HEK293 (cell line): Measurements from ENCODE around the gene GGA1.

ENCODE experiments used
- GLI4 ChIP-seq: fragments of 450-650 bp; formaldehyde crosslinking; IDR thresholded peaks from 2 replicates; pipeline ENCODE4 v1.5.1; 2016; ENCODE audit warnings: missing biosample characterization, missing genetic modification characterization
- HOXA7 ChIP-seq: sonication (generic); formaldehyde crosslinking; IDR thresholded peaks from 2 replicates; pipeline ENCODE4 v1.8.1; 2022; ENCODE audit warnings: missing genetic modification reagents, borderline replicate concordance
- HOXC10 ChIP-seq: sonication (generic); formaldehyde crosslinking; IDR thresholded peaks from 2 replicates; pipeline ENCODE4 v1.8.1; 2023; ENCODE audit warnings: mild to moderate bottlenecking, missing genetic modification reagents
- KLF8 ChIP-seq: fragments of 450-650 bp; formaldehyde crosslinking; IDR thresholded peaks from 2 replicates; pipeline ENCODE4 v1.5.1; 2016; ENCODE audit warnings: missing biosample characterization, missing genetic modification characterization
- SCRT2 ChIP-seq: fragments of 450-650 bp; formaldehyde crosslinking; IDR thresholded peaks from 2 replicates; pipeline ENCODE4 v1.5.1; 2016; ENCODE audit warnings: missing biosample characterization, missing genetic modification characterization
- ZBTB48 ChIP-seq: fragments of 450-650 bp; formaldehyde crosslinking; IDR thresholded peaks from 2 replicates; pipeline ENCODE4 v1.5.1; 2016; ENCODE audit warnings: missing biosample characterization, missing genetic modification characterization
- ZEB2 ChIP-seq: fragments of 450-650 bp; formaldehyde crosslinking; IDR thresholded peaks from 2 replicates; pipeline ENCODE4 v1.5.1; 2016; ENCODE audit warnings: missing biosample characterization, missing genetic modification characterization
- ZFP37 ChIP-seq: fragments of 450-650 bp; formaldehyde crosslinking; IDR thresholded peaks from 2 replicates; pipeline ENCODE4 v1.5.1; 2016; ENCODE audit warnings: missing biosample characterization, missing genetic modification characterization
- ZFP41 ChIP-seq: fragments of 450-650 bp; formaldehyde crosslinking; IDR thresholded peaks from 2 replicates; pipeline ENCODE4 v1.5.1; 2016; ENCODE audit warnings: missing biosample characterization, missing genetic modification characterization, borderline replicate concordance
- ZIC2 ChIP-seq: fragments of 450-650 bp; formaldehyde crosslinking; IDR thresholded peaks from 2 replicates; pipeline ENCODE4 v1.5.1; 2016; ENCODE audit warnings: missing biosample characterization, missing genetic modification characterization
- ZNF239 ChIP-seq: fragments of 450-650 bp; formaldehyde crosslinking; IDR thresholded peaks from 2 replicates; pipeline ENCODE4 v1.5.1; 2016; ENCODE audit warnings: missing biosample characterization, missing genetic modification characterization
- ZNF24 ChIP-seq: fragments of 450-650 bp; formaldehyde crosslinking; IDR thresholded peaks from 2 replicates; pipeline ENCODE4 v1.5.1; 2016; ENCODE audit warnings: missing biosample characterization, missing genetic modification characterization
- ZNF362 ChIP-seq: fragments of 450-650 bp; formaldehyde crosslinking; IDR thresholded peaks from 2 replicates; pipeline ENCODE4 v1.5.1; 2016; ENCODE audit warnings: missing biosample characterization, missing genetic modification characterization
- ZNF366 ChIP-seq: fragments of 450-650 bp; formaldehyde crosslinking; conservative IDR thresholded peaks from 2 replicates; pipeline ENCODE4 v1.5.1; 2016; ENCODE audit warnings: missing biosample characterization, missing genetic modification characterization
- ZNF426 ChIP-seq: fragments of 450-650 bp; formaldehyde crosslinking; IDR thresholded peaks from 2 replicates; pipeline ENCODE4 v1.5.1; 2017; ENCODE audit warnings: missing biosample characterization, missing genetic modification characterization, mild to moderate bottlenecking, inconsistent platforms, moderate library complexity
- ZNF488 ChIP-seq: fragments of 450-650 bp; formaldehyde crosslinking; IDR thresholded peaks from 2 replicates; pipeline ENCODE4 v1.5.1; 2016; ENCODE audit warnings: missing biosample characterization, missing genetic modification characterization
- ZNF555 ChIP-seq: fragments of 450-650 bp; formaldehyde crosslinking; conservative IDR thresholded peaks from 2 replicates; pipeline ENCODE4 v1.5.1; 2017; ENCODE audit warnings: missing biosample characterization, mild to moderate bottlenecking, missing genetic modification characterization, inconsistent platforms
- ZNF561 ChIP-seq: fragments of 450-650 bp; IDR thresholded peaks from 2 replicates; pipeline ENCODE4 v1.5.1; 2018; ENCODE audit warnings: missing biosample characterization, missing genetic modification characterization, borderline replicate concordance
- ZNF596 ChIP-seq: fragments of 450-650 bp; IDR thresholded peaks from 2 replicates; pipeline ENCODE4 v1.5.0; 2018; ENCODE audit warnings: missing biosample characterization, mild to moderate bottlenecking, missing genetic modification characterization, moderate library complexity
- ZNF623 ChIP-seq: fragments of 450-650 bp; formaldehyde crosslinking; IDR thresholded peaks from 2 replicates; pipeline ENCODE4 v1.5.1; 2016; ENCODE audit warnings: missing biosample characterization, missing genetic modification characterization
- ZNF776 ChIP-seq: fragments of 450-650 bp; formaldehyde crosslinking; IDR thresholded peaks from 2 replicates; pipeline ENCODE4 v1.5.0; 2017; ENCODE audit warnings: missing biosample characterization, missing genetic modification characterization, borderline replicate concordance
- ZXDB ChIP-seq: fragments of 450-650 bp; formaldehyde crosslinking; IDR thresholded peaks from 2 replicates; pipeline ENCODE4 v1.5.1; 2016; ENCODE audit warnings: missing biosample characterization, missing genetic modification characterization
- TF ChIP-seq, protein P1 (sequence below): fragments of 450-650 bp; formaldehyde crosslinking; IDR thresholded peaks from 2 replicates; pipeline ENCODE4 v1.5.1; 2017; ENCODE audit warnings: missing biosample characterization, missing genetic modification characterization
- TF ChIP-seq, protein P2 (sequence below): fragments of 450-650 bp; formaldehyde crosslinking; IDR thresholded peaks from 2 replicates; pipeline ENCODE4 v1.5.1; 2017; ENCODE audit warnings: missing biosample characterization, missing genetic modification characterization
- TF ChIP-seq, protein P3 (sequence below): fragments of 450-650 bp; formaldehyde crosslinking; IDR thresholded peaks from 2 replicates; pipeline ENCODE4 v1.5.1; 2016; ENCODE audit warnings: missing biosample characterization, missing genetic modification characterization
- TF ChIP-seq, protein P4 (sequence below): sonication (generic); formaldehyde crosslinking; IDR thresholded peaks from 2 replicates; pipeline ENCODE4 v1.8.1; 2022; ENCODE audit warnings: mild to moderate bottlenecking, moderate library complexity, missing genetic modification reagents
- TF ChIP-seq, protein P5 (sequence below): fragments of 450-650 bp; formaldehyde crosslinking; IDR thresholded peaks from 2 replicates; pipeline ENCODE4 v1.5.1; 2016; ENCODE audit warnings: missing biosample characterization, missing genetic modification characterization, low read depth

Gene GGA1

GRCh38 chr22:37658133-37659065, 49.8 kb downstream of the GGA1 start, which contains the start of gene PDXP (continued):
- TF ChIP-seq ZNF555 (tag by site-specific recombination) = no peak
- TF ChIP-seq KLF8 (tag by site-specific recombination) = no peak
- 0 out of 2 replicates have a peak, but pooled peaks have one; percentile 26 for TF ChIP-seq HOXC10 (CRISPR knock-in tag)
- TF ChIP-seq, protein P1, sequence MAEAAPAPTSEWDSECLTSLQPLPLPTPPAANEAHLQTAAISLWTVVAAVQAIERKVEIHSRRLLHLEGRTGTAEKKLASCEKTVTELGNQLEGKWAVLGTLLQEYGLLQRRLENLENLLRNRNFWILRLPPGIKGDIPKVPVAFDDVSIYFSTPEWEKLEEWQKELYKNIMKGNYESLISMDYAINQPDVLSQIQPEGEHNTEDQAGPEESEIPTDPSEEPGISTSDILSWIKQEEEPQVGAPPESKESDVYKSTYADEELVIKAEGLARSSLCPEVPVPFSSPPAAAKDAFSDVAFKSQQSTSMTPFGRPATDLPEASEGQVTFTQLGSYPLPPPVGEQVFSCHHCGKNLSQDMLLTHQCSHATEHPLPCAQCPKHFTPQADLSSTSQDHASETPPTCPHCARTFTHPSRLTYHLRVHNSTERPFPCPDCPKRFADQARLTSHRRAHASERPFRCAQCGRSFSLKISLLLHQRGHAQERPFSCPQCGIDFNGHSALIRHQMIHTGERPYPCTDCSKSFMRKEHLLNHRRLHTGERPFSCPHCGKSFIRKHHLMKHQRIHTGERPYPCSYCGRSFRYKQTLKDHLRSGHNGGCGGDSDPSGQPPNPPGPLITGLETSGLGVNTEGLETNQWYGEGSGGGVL (tag by site-specific recombination) = no peak
- TF ChIP-seq, protein P2, sequence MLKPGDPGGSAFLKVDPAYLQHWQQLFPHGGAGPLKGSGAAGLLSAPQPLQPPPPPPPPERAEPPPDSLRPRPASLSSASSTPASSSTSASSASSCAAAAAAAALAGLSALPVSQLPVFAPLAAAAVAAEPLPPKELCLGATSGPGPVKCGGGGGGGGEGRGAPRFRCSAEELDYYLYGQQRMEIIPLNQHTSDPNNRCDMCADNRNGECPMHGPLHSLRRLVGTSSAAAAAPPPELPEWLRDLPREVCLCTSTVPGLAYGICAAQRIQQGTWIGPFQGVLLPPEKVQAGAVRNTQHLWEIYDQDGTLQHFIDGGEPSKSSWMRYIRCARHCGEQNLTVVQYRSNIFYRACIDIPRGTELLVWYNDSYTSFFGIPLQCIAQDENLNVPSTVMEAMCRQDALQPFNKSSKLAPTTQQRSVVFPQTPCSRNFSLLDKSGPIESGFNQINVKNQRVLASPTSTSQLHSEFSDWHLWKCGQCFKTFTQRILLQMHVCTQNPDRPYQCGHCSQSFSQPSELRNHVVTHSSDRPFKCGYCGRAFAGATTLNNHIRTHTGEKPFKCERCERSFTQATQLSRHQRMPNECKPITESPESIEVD (tag by site-specific recombination) = no peak
- 0 out of 2 replicates have a peak, but pooled peaks have one; percentile 37 for TF ChIP-seq ZNF596 (tag by site-specific recombination)
- TF ChIP-seq ZNF426 = no peak
- TF ChIP-seq, protein P3, sequence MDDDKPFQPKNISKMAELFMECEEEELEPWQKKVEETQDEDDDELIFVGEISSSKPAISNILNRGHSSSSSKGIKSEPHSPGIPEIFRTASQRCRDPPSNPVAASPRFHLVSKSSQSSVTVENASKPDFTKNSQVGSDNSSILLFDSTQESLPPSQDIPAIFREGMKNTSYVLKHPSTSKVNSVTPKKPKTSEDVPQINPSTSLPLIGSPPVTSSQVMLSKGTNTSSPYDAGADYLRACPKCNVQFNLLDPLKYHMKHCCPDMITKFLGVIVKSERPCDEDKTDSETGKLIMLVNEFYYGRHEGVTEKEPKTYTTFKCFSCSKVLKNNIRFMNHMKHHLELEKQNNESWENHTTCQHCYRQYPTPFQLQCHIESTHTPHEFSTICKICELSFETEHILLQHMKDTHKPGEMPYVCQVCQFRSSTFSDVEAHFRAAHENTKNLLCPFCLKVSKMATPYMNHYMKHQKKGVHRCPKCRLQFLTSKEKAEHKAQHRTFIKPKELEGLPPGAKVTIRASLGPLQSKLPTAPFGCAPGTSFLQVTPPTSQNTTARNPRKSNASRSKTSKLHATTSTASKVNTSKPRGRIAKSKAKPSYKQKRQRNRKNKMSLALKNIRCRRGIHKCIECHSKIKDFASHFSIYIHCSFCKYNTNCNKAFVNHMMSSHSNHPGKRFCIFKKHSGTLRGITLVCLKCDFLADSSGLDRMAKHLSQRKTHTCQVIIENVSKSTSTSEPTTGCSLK (tag by site-specific recombination) = no peak
- no peak for TF ChIP-seq ZEB2 (tag by site-specific recombination)
- no peak for TF ChIP-seq ZFP41 (tag by site-specific recombination)
- TF ChIP-seq ZFP37 = no peak
- no peak for TF ChIP-seq SCRT2 (tag by site-specific recombination)
- no peak for TF ChIP-seq GLI4 (tag by site-specific recombination)
- TF ChIP-seq, protein P4, sequence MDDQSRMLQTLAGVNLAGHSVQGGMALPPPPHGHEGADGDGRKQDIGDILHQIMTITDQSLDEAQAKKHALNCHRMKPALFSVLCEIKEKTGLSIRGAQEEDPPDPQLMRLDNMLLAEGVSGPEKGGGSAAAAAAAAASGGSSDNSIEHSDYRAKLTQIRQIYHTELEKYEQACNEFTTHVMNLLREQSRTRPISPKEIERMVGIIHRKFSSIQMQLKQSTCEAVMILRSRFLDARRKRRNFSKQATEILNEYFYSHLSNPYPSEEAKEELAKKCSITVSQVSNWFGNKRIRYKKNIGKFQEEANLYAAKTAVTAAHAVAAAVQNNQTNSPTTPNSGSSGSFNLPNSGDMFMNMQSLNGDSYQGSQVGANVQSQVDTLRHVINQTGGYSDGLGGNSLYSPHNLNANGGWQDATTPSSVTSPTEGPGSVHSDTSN = peak; percentile 81
- no peak for TF ChIP-seq HOXA7
- no peak for TF ChIP-seq ZNF561
- TF ChIP-seq, protein P5, sequence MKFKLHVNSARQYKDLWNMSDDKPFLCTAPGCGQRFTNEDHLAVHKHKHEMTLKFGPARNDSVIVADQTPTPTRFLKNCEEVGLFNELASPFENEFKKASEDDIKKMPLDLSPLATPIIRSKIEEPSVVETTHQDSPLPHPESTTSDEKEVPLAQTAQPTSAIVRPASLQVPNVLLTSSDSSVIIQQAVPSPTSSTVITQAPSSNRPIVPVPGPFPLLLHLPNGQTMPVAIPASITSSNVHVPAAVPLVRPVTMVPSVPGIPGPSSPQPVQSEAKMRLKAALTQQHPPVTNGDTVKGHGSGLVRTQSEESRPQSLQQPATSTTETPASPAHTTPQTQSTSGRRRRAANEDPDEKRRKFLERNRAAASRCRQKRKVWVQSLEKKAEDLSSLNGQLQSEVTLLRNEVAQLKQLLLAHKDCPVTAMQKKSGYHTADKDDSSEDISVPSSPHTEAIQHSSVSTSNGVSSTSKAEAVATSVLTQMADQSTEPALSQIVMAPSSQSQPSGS (tag by site-specific recombination) = no peak
- no peak for TF ChIP-seq ZNF362
- TF ChIP-seq ZNF623 (tag by site-specific recombination) = no peak
- no peak for TF ChIP-seq ZNF366 (tag by site-specific recombination)
- TF ChIP-seq ZIC2 (tag by site-specific recombination) = no peak
- no peak for TF ChIP-seq ZNF24 (tag by site-specific recombination)
- TF ChIP-seq ZXDB (tag by site-specific recombination) = peak; percentile 51; the same call in 1 of the 2 replicates
- TF ChIP-seq ZNF776 (tag by site-specific recombination) = no peak
- TF ChIP-seq ZNF239 = no peak
- TF ChIP-seq ZNF488 (tag by site-specific recombination) = no peak
- TF ChIP-seq ZBTB48 (tag by site-specific recombination) = no peak
